GM21786 (cell line): ENCODE results near the gene HHATL.

ENCODE experiments used
- ATAC-seq: cut with Tn5 transposase; IDR thresholded peaks from one replicate; pipeline ENCODE4 v1.9.1; 2021; ENCODE audit not compliant: unreplicated experiment

HHATL gene

GRCh38 chr3:42713747-42714146 is 11.1 kb upstream of the HHATL start:
- no peak for ATAC-seq

- ATAC-seq = no peak
Measured at GRCh38 chr3:42712688-42713372, 10.2 kb upstream of the HHATL start.

GRCh38 chr3:42712344-42712648 is 9.7 kb upstream of the HHATL start:
- no peak for ATAC-seq

- no peak for ATAC-seq
Measured at GRCh38 chr3:42711491-42712343, 9.1 kb upstream of the HHATL start.

GRCh38 chr3:42710323-42711021 is 7.9 kb upstream of the HHATL start:
- ATAC-seq = no peak

- no peak for ATAC-seq
Measured at GRCh38 chr3:42709621-42710020, 7.0 kb upstream of the HHATL start.

GRCh38 chr3:42708611-42709151 is 6.1 kb upstream of the HHATL start:
- no peak for ATAC-seq

- ATAC-seq = no peak
Measured at GRCh38 chr3:42707620-42708355, 5.2 kb upstream of the HHATL start.

GRCh38 chr3:42706721-42707619 is 4.4 kb upstream of the HHATL start:
- no peak for ATAC-seq

- ATAC-seq = no peak
Measured at GRCh38 chr3:42705962-42706585, 3.5 kb upstream of the HHATL start.

- ATAC-seq = no peak
Measured at GRCh38 chr3:42705058-42705767, 2.6 kb upstream of the HHATL start.

- no peak for ATAC-seq
Measured at GRCh38 chr3:42704136-42704841, 1.7 kb upstream of the HHATL start.

- ATAC-seq = no peak
Measured at GRCh38 chr3:42703695-42704025, 1.1 kb upstream of the HHATL start.

- no peak for ATAC-seq
Measured at GRCh38 chr3:42702982-42703694, 540 bp upstream of the HHATL start.

GRCh38 chr3:42701371-42702065 is 1.1 kb downstream of the HHATL start:
- no peak for ATAC-seq

- no peak for ATAC-seq
Measured at GRCh38 chr3:42700366-42701288, 2.0 kb downstream of the HHATL start.
